SK-N-SH (cell line): ENCODE measurements around the gene FGF5. TPM values are rescaled to one million over a fixed set of nuclear protein-coding genes. Genes with fewer than 3 reads are reported as not detected.
"Not testable (repeated sequence)": the region's sequence is repeated elsewhere in the genome, so short reads cannot be mapped to it uniquely, and the experiment has no call there.

Source experiments
- CTCF ChIA-PET: fragments of 300-600, 350-600 bp; formaldehyde crosslinking; extraction: SDS; loops from one replicate; lab custom pipeline; 2021; lab: Yijun Ruan, JAX
- POLR2A ChIA-PET: fragments of 350-600 bp; sonication (Branson Sonifier 250); formaldehyde crosslinking; extraction: SDS; loops from one replicate; lab custom pipeline; 2020; ENCODE audit warnings: antibody characterized with exemption, inconsistent platforms; lab: Yijun Ruan, JAX
- DNase-seq: peaks from one replicate; pipeline ENCODE4 v3.0.0; 2012
- H2AFZ ChIP-seq: fragments of 200-600 bp; sonication (generic); 2 replicates; pipeline ENCODE4 v1.8.1; 2016; ENCODE audit warnings: antibody characterized with exemption, mild to moderate bottlenecking, low read depth
- H3F3A ChIP-seq: fragments of 200-600 bp; sonication (generic); replicated peaks from 2 replicates; pipeline ENCODE3; 2016; ENCODE audit warnings: antibody characterized with exemption, mild to moderate bottlenecking; ENCODE audit not compliant: insufficient read depth
- H3K27ac ChIP-seq, 2 experiments: fragments of 200-500 bp in 1 of 2; fragments of 200-600 bp in 1 of 2; sonication (Bioruptor generic) in 1 of 2; sonication (generic), shearing (Covaris generic) in 1 of 2; 2 replicates each; pipeline versions ENCODE4 v1.5.1 to v1.6.1; 2014 to 2016; ENCODE audit warnings: low read depth in 2 of 2, inconsistent platforms in 1 of 2, low read length in 1 of 2, mild to moderate bottlenecking in 1 of 2, mixed read lengths in 1 of 2
- H3K27me3 ChIP-seq: fragments of 200-600 bp; sonication (generic), shearing (Covaris generic); 2 replicates; pipeline ENCODE4 v1.6.1; 2016; ENCODE audit warnings: mixed run types; ENCODE audit not compliant: insufficient read depth
- H3K36me3 ChIP-seq, 2 experiments: fragments of 200-500 bp in 1 of 2; fragments of 200-600 bp in 1 of 2; sonication (Bioruptor generic) in 1 of 2; sonication (generic) in 1 of 2; replicated peaks in 1 of 2; 2 replicates each; pipeline versions ENCODE3 to v1.5.1; 2014 to 2016; ENCODE audit warnings: low read length in 1 of 2, mild to moderate bottlenecking in 1 of 2; ENCODE audit not compliant: insufficient read depth in 2 of 2, control insufficient read depth in 1 of 2
- H3K4me1 ChIP-seq, 2 experiments: fragments of 200-500 bp in 1 of 2; fragments of 200-600 bp in 1 of 2; sonication (Bioruptor generic) in 1 of 2; sonication (generic), shearing (Covaris generic) in 1 of 2; 2 replicates each; pipeline versions ENCODE4 v1.5.1 to v1.6.1; 2014 to 2016; ENCODE audit warnings: low read depth in 1 of 2, low read length in 1 of 2, mixed run types in 1 of 2; ENCODE audit not compliant: insufficient read depth in 2 of 2, control insufficient read depth in 1 of 2
- H3K4me2 ChIP-seq: fragments of 200-600 bp; sonication (generic), shearing (Covaris generic); 2 replicates; pipeline ENCODE4 v1.6.1; 2017; ENCODE audit warnings: mixed run types
- H3K4me3 ChIP-seq, 2 experiments: fragments of 200-500 bp in 1 of 2; fragments of 200-600 bp in 1 of 2; sonication (Bioruptor generic) in 1 of 2; sonication (generic), shearing (Covaris generic) in 1 of 2; 2 replicates each; pipeline versions ENCODE4 v1.5.1 to v1.8.1; 2014 to 2016; ENCODE audit warnings: low read depth in 2 of 2, inconsistent platforms in 1 of 2, low read length in 1 of 2, mild to moderate bottlenecking in 1 of 2, mixed read lengths in 1 of 2, moderate library complexity in 1 of 2
- H3K79me2 ChIP-seq: fragments of 200-600 bp; sonication (generic); 2 replicates; pipeline ENCODE4 v1.8.1; 2017; ENCODE audit warnings: mild to moderate bottlenecking; ENCODE audit not compliant: insufficient read depth
- H3K9ac ChIP-seq: fragments of 200-600 bp; sonication (generic); 2 replicates; pipeline ENCODE4 v1.6.1; 2017; ENCODE audit warnings: mixed run types
- H3K9me2 ChIP-seq: fragments of 200-600 bp; sonication (generic); 2 replicates; pipeline ENCODE4 v1.6.1; 2017; ENCODE audit warnings: mixed run types
- H3K9me3 ChIP-seq: fragments of 200-600 bp; sonication (generic); 2 replicates; pipeline ENCODE4 v1.6.1; 2017; ENCODE audit warnings: mixed run types, mild to moderate bottlenecking, moderate library complexity
- H4K20me1 ChIP-seq: fragments of 200-600 bp; sonication (generic); 2 replicates; pipeline ENCODE4 v1.6.1; 2017; ENCODE audit warnings: mild to moderate bottlenecking, mixed run types; ENCODE audit not compliant: insufficient read depth
- CHD2 ChIP-seq: fragments of 150-350 bp; IDR thresholded peaks from 2 replicates; pipeline ENCODE4 v1.6.1; 2018; ENCODE audit warnings: low read length; ENCODE audit not compliant: partially characterized antibody
- ELF1 ChIP-seq: IDR thresholded peaks from 2 replicates; pipeline ENCODE4 v1.4.0; 2012
- FOSL2 ChIP-seq: IDR thresholded peaks from 2 replicates; pipeline ENCODE4 v1.4.0; 2012; ENCODE audit warnings: low read depth, mild to moderate bottlenecking, moderate library complexity, borderline replicate concordance
- FOXM1 ChIP-seq: IDR thresholded peaks from 2 replicates; pipeline ENCODE4 v1.4.0; 2012; ENCODE audit warnings: low read depth, mild to moderate bottlenecking
- GABPA ChIP-seq: IDR thresholded peaks from 2 replicates; pipeline ENCODE4 v1.4.0; 2012; ENCODE audit warnings: low read depth, mild to moderate bottlenecking
- JUND ChIP-seq: IDR thresholded peaks from 2 replicates; pipeline ENCODE4 v1.4.0; 2012
- NFIC ChIP-seq: IDR thresholded peaks from 2 replicates; pipeline ENCODE4 v1.4.0; 2012; ENCODE audit warnings: borderline replicate concordance
- NRF1 ChIP-seq: IDR thresholded peaks from 2 replicates; pipeline ENCODE4 v1.6.1; 2012; ENCODE audit warnings: low read depth, mild to moderate bottlenecking, low read length
- POLR2AphosphoS5 ChIP-seq: IDR thresholded peaks from 2 replicates; pipeline ENCODE4 v1.6.1; 2012; ENCODE audit warnings: low read depth, low read length
- RAD21 ChIP-seq: IDR thresholded peaks from 2 replicates; pipeline ENCODE4 v1.6.1; 2012; ENCODE audit warnings: mild to moderate bottlenecking, low read length
- RCOR1 ChIP-seq: fragments of 150-350 bp; IDR thresholded peaks from 2 replicates; pipeline ENCODE4 v1.6.1; 2017; ENCODE audit warnings: antibody characterized with exemption, low read length
- RXRA ChIP-seq: IDR thresholded peaks from 2 replicates; pipeline ENCODE4 v1.4.0; 2012; ENCODE audit warnings: low read depth, mild to moderate bottlenecking, borderline replicate concordance
- SMC3 ChIP-seq: IDR thresholded peaks from 2 replicates; pipeline ENCODE4 v1.6.1; 2012; ENCODE audit warnings: low read depth, low read length, improper control_type of control experiment
- TCF12 ChIP-seq: IDR thresholded peaks from 2 replicates; pipeline ENCODE4 v1.4.0; 2012
- TEAD4 ChIP-seq: IDR thresholded peaks from 2 replicates; pipeline ENCODE4 v1.4.0; 2012; ENCODE audit warnings: mild to moderate bottlenecking, borderline replicate concordance; ENCODE audit not compliant: insufficient read depth
- YY1 ChIP-seq: IDR thresholded peaks from 2 replicates; pipeline ENCODE4 v1.4.0; 2012; ENCODE audit warnings: low read depth, mild to moderate bottlenecking
- WGBS: methylation state at CpG from one replicate; pipeline ENCODE4 v1.1.6; 2017; ENCODE audit warnings: low lambda C conversion rate; 5-methylcytosine and 5-hydroxymethylcytosine counted together
- polyA plus RNA-seq, 3 experiments: library from polyadenylated mRNA; depleted of rRNA; stranded (reverse); fragments of >200 nt; gene quantifications; 2 replicates each; pipeline ENCODE4 v1.2.3, GENCODE V29; 2012
- TF ChIP-seq, protein P1 (sequence below): fragments of 200-600 bp; sonication (generic); IDR thresholded peaks from 2 replicates; pipeline ENCODE4 v1.6.1; 2017; ENCODE audit warnings: antibody characterized with exemption, mild to moderate bottlenecking, moderate library complexity
- TF ChIP-seq, protein P2 (sequence below): IDR thresholded peaks from 2 replicates; pipeline ENCODE4 v1.4.0; 2012; ENCODE audit warnings: low read depth, borderline replicate concordance
- TF ChIP-seq, protein P3 (sequence below): IDR thresholded peaks from 2 replicates; pipeline ENCODE4 v1.4.0; 2012; ENCODE audit warnings: low read depth, borderline replicate concordance
- TF ChIP-seq, protein P4 (sequence below): fragments of 150-350 bp; IDR thresholded peaks from 2 replicates; pipeline ENCODE4 v1.6.1; 2017; ENCODE audit warnings: antibody characterized with exemption, low read length, low read depth, borderline replicate concordance

FGF5 gene
- polyA plus RNA-seq, 1 of the 3 experiments (the other 2 are of a cell fraction) = 17.7 TPM

DNA sequence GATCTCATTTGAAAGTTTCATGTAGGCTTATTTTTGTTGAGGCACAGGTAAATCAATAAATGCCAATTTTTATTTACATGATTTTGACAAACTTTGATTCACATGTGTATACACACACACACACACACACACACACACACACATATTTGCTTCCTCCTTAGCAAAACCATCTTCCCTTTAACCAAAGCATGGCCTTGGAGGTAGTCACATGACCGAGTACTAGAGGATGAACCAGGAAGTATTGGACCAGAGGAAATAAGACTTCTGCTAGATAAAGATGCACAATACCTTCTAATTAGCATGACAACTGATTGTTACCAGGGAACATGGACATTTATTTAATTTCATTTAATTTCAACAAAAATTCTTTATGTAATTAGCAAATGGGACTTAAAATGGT is 45.7 kb downstream of the FGF5 start (continued):
- TF ChIP-seq, protein P1, sequence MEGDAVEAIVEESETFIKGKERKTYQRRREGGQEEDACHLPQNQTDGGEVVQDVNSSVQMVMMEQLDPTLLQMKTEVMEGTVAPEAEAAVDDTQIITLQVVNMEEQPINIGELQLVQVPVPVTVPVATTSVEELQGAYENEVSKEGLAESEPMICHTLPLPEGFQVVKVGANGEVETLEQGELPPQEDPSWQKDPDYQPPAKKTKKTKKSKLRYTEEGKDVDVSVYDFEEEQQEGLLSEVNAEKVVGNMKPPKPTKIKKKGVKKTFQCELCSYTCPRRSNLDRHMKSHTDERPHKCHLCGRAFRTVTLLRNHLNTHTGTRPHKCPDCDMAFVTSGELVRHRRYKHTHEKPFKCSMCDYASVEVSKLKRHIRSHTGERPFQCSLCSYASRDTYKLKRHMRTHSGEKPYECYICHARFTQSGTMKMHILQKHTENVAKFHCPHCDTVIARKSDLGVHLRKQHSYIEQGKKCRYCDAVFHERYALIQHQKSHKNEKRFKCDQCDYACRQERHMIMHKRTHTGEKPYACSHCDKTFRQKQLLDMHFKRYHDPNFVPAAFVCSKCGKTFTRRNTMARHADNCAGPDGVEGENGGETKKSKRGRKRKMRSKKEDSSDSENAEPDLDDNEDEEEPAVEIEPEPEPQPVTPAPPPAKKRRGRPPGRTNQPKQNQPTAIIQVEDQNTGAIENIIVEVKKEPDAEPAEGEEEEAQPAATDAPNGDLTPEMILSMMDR = no peak
- TF ChIP-seq, protein P2, sequence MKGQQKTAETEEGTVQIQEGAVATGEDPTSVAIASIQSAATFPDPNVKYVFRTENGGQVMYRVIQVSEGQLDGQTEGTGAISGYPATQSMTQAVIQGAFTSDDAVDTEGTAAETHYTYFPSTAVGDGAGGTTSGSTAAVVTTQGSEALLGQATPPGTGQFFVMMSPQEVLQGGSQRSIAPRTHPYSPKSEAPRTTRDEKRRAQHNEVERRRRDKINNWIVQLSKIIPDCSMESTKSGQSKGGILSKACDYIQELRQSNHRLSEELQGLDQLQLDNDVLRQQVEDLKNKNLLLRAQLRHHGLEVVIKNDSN = peak; percentile 59; the same call in 1 of the 2 replicates
- TF ChIP-seq NRF1 (no peak), POLR2AphosphoS5 (no peak), JUND (no peak), YY1 (no peak), RXRA (no peak), ELF1 (0 out of 2 replicates have a peak, but pooled peaks have one; percentile 20)
- TF ChIP-seq, protein P3, sequence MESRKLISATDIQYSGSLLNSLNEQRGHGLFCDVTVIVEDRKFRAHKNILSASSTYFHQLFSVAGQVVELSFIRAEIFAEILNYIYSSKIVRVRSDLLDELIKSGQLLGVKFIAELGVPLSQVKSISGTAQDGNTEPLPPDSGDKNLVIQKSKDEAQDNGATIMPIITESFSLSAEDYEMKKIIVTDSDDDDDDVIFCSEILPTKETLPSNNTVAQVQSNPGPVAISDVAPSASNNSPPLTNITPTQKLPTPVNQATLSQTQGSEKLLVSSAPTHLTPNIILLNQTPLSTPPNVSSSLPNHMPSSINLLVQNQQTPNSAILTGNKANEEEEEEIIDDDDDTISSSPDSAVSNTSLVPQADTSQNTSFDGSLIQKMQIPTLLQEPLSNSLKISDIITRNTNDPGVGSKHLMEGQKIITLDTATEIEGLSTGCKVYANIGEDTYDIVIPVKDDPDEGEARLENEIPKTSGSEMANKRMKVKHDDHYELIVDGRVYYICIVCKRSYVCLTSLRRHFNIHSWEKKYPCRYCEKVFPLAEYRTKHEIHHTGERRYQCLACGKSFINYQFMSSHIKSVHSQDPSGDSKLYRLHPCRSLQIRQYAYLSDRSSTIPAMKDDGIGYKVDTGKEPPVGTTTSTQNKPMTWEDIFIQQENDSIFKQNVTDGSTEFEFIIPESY = no peak

DNA sequence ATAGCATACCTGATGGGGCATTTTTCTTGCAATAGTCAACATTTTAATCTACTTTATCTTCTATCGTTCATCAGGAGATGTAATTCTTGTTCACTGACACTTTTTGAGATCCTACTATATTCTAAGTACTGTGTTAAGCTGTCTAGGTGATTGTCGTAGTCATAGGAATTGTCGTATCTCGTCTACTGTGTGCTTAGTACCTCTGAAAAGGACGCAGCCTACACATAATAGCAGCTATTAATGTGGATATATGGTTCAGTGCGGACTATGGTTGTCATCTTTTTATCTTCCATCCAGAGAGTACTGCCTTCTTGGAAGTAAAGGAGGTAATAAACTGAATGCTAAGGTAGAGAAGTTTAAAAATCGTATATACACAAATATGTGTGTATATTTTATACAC is 47.2 kb downstream of the FGF5 start:
- Histone ChIP-seq H3K4me1 (peaks cover 0 to 21% of the 10 kb centered on the region in 2 experiments; a peak in 2 of 4 replicates), H3K9me3 (no peaks in the 10 kb centered on the region), H3K27ac (peak overlapping the region in 1 of 2 experiments; percentile 14; a peak in 1 of 4 replicates)
- CTCF ChIA-PET = interaction anchor here (1.2 kb wide), 1 partner anchor 20 kb away, joined by 3 read pairs; no protein-coding TSS in a partner anchor
- TF ChIP-seq RCOR1 = no peak
- no peak for TF ChIP-seq ELF1
- TF ChIP-seq FOSL2 = no peak
- TF ChIP-seq TEAD4 = no peak
- TF ChIP-seq GABPA = no peak
- no peak for TF ChIP-seq TCF12
- TF ChIP-seq, protein P2 = no peak
- TF ChIP-seq JUND = no peak
- TF ChIP-seq YY1 = no peak
- no peak for TF ChIP-seq CHD2
- no peak for TF ChIP-seq SMC3
- no peak for TF ChIP-seq FOXM1
- TF ChIP-seq, protein P4, sequence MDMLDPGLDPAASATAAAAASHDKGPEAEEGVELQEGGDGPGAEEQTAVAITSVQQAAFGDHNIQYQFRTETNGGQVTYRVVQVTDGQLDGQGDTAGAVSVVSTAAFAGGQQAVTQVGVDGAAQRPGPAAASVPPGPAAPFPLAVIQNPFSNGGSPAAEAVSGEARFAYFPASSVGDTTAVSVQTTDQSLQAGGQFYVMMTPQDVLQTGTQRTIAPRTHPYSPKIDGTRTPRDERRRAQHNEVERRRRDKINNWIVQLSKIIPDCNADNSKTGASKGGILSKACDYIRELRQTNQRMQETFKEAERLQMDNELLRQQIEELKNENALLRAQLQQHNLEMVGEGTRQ = no peak
- no peak for TF ChIP-seq NFIC
- no peak for TF ChIP-seq RAD21
- TF ChIP-seq POLR2AphosphoS5 = no peak
- TF ChIP-seq, all 33 proteins: peak for 0
- Histone ChIP-seq H2AFZ (no peak overlapping the region), H3K9ac (no peak overlapping the region), H3K4me3 (no peak overlapping the region), H3K36me3 (no peaks in the 10 kb centered on the region), H3K4me2 (no peak overlapping the region), H3K27me3 (no peaks in the 10 kb centered on the region), H3K79me2 (peaks cover 11% of the 10 kb centered on the region; the same call in 1 of the 2 replicates), H3F3A (peaks cover 28% of the 10 kb centered on the region), H4K20me1 (no peaks in the 10 kb centered on the region), H3K9me2 (no peaks in the 10 kb centered on the region)
- POLR2A ChIA-PET = no interaction called here
- DNase-seq = no peak
- 69% methylated on average over 7 of the region's 7 CpGs for WGBS

DNA sequence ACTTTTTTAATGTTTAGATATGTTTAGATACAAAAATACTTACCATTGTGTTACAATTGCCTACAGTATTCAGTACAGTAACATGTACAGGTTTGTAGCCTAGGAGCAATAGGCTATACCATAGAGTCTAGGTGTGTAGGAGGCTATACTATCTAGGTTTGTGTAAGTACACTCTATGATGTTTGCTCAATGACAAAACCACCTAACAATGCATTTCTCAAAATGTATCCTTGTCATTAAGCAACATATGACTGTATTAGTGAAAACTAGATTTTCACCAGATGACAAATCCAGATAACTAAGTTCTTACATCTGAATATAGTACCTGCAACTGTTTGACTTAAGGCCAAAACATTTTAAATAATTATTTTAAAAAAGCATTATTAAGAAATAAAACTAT is 49.4 kb downstream of the FGF5 start:
- H3K9ac ChIP-seq, H4K20me1 ChIP-seq, H3K27me3 ChIP-seq, H3K4me2 ChIP-seq, H3K4me3 ChIP-seq, H3K27ac ChIP-seq, H3K9me3 ChIP-seq, CTCF ChIA-PET, H3K36me3 ChIP-seq, H3K79me2 ChIP-seq, H2AFZ ChIP-seq, DNase-seq, H3K9me2 ChIP-seq, H3K4me1 ChIP-seq, POLR2A ChIA-PET: not testable (repeated sequence)
- peaks cover 19% of the 10 kb centered on the region for H3F3A ChIP-seq
